Measurements from ENCODE around the gene SNRPE.
"Not testable (repeated sequence)": the region's sequence is repeated elsewhere in the genome, so short reads cannot be mapped to it uniquely, and the experiment has no call there.

The SNRPE gene

DNA sequence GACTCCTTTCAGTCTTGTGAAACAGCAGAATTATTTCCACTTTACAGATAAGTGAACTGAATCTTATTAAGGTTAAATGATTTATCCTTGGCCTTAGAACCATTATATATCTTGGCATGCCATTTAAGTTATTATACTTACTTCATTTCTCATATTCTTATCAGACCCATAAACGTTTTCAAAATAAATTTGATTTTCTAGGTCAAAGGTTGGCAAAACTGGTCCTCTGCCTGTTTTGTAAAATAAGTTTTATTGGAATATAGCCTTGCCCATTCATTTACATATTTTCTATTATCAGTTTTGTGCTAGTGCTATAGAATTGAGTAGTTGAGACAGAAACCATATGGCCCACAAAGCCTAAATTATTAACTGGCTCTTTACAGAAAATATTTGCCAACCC, 32.9 kb upstream of the SNRPE start:
- Histone ChIP-seq H3K9me3 (ENCODE audit: control insufficient read depth, insufficient read depth, low read depth, low read length) (no peaks in the 10 kb centered on the region), H3K27ac (ENCODE audit: extremely low read depth, low read depth, low read length) (no peak overlapping the region), H3K4me1 (ENCODE audit: control insufficient read depth, insufficient read depth, low read length) (no peaks in the 10 kb centered on the region), H3K36me3 (ENCODE audit: control insufficient read depth in 2 of 2, insufficient read depth in 1 of 2, low read length in 2 of 2) (peaks cover 63 to 82% of the 10 kb centered on the region in 2 experiments), H3K4me3 (ENCODE audit: low read depth, low read length) (no peak overlapping the region)
- ChIA-PET CTCF (interaction anchor here (0.7 kb wide), 1 partner anchor 301 kb away, joined by 3 read pairs; no protein-coding TSS in a partner anchor), POLR2A (no interaction called here)
- TF ChIP-seq, protein P1, sequence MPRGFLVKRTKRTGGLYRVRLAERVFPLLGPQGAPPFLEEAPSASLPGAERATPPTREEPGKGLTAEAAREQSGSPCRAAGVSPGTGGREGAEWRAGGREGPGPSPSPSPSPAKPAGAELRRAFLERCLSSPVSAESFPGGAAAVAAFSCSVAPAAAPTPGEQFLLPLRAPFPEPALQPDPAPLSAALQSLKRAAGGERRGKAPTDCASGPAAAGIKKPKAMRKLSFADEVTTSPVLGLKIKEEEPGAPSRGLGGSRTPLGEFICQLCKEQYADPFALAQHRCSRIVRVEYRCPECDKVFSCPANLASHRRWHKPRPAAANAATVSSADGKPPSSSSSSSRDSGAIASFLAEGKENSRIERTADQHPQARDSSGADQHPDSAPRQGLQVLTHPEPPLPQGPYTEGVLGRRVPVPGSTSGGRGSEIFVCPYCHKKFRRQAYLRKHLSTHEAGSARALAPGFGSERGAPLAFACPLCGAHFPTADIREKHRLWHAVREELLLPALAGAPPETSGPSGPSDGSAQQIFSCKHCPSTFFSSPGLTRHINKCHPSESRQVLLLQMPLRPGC (tag by site-specific recombination; IDR thresholded peaks at IDR 0.05), result no peak
- no peak for TF ChIP-seq SP2 (tag by site-specific recombination; IDR thresholded peaks at IDR 0.05)
- TF ChIP-seq ZNF561 (tag by site-specific recombination; IDR thresholded peaks at IDR 0.05; ENCODE audit: borderline replicate concordance), result no peak
- TF ChIP-seq, protein P2, sequence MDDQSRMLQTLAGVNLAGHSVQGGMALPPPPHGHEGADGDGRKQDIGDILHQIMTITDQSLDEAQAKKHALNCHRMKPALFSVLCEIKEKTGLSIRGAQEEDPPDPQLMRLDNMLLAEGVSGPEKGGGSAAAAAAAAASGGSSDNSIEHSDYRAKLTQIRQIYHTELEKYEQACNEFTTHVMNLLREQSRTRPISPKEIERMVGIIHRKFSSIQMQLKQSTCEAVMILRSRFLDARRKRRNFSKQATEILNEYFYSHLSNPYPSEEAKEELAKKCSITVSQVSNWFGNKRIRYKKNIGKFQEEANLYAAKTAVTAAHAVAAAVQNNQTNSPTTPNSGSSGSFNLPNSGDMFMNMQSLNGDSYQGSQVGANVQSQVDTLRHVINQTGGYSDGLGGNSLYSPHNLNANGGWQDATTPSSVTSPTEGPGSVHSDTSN (CRISPR knock-in tag; IDR thresholded peaks at IDR 0.05), result no peak
- TF ChIP-seq ZNF221 (tag by site-specific recombination; IDR thresholded peaks at IDR 0.05; ENCODE audit: borderline replicate concordance), result no peak
- TF ChIP-seq, protein P3, sequence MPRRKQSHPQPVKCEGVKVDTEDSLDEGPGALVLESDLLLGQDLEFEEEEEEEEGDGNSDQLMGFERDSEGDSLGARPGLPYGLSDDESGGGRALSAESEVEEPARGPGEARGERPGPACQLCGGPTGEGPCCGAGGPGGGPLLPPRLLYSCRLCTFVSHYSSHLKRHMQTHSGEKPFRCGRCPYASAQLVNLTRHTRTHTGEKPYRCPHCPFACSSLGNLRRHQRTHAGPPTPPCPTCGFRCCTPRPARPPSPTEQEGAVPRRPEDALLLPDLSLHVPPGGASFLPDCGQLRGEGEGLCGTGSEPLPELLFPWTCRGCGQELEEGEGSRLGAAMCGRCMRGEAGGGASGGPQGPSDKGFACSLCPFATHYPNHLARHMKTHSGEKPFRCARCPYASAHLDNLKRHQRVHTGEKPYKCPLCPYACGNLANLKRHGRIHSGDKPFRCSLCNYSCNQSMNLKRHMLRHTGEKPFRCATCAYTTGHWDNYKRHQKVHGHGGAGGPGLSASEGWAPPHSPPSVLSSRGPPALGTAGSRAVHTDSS (tag by site-specific recombination; IDR thresholded peaks at IDR 0.05), result no peak
- no peak for TF ChIP-seq KLF7 (tag by site-specific recombination; IDR thresholded peaks at IDR 0.05; ENCODE audit: borderline replicate concordance)
- TF ChIP-seq GFI1B (tag by site-specific recombination; IDR thresholded peaks at IDR 0.05), result no peak
- no peak for TF ChIP-seq TRIM28 (IDR thresholded peaks at IDR 0.05; ENCODE audit: borderline replicate concordance, low read length)

DNA sequence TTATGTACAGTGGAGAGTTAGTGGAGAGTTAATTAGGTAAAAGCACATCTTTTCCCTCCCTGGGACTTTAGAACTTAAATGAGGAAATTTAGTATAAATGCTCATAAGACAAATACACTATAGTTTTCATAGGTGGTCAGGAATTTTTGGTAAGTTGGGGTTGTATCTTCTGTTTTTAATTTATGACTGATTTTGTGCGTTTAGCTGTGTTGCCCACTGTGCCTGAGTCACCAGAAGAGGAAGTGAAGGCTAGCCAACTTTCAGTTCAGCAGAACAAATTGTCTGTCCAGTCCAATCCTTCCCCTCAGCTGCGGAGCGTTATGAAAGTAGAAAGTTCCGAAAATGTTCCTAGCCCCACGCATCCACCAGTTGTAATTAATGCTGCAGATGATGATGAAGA, 32.2 kb upstream of the SNRPE start:
- H3K27ac ChIP-seq (ENCODE audit: extremely low read depth, low read depth, low read length); POLR2A ChIA-PET; H3K4me1 ChIP-seq (ENCODE audit: control insufficient read depth, insufficient read depth, low read length); H3K4me3 ChIP-seq (ENCODE audit: low read depth, low read length); H3K9me3 ChIP-seq (ENCODE audit: control insufficient read depth, insufficient read depth, low read depth, low read length): not testable (repeated sequence)
- CTCF ChIA-PET, result interaction anchor here (0.7 kb wide), 1 partner anchor 300 kb away, joined by 3 read pairs; no protein-coding TSS in a partner anchor
- H3K36me3 ChIP-seq (ENCODE audit: control insufficient read depth in 2 of 2, insufficient read depth in 1 of 2, low read length in 2 of 2), result peaks cover 64 to 82% of the 10 kb centered on the region in 2 experiments

DNA sequence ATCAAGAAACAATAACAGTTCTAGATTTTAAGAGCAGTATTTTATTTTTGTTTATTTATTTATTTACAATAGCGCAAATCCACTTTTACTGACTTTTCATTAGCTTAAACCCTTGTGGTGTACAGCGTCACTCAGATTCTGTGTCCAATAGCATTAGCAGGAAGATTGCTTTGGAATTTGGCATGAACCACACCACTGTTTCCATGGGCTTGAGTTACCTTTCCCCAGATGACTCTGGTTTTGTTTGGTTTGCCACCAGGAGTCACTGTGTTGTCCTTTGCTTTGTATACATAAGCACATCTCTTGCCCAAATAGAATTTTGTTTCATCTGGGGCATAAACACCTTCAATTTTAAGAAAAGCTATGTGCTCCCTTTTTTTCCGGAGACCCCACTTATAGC, 25.9 kb upstream of the SNRPE start:
- no peak overlapping the region for H3K4me3 ChIP-seq (ENCODE audit: low read depth, low read length)
- H3K9me3 ChIP-seq (ENCODE audit: control insufficient read depth, insufficient read depth, low read depth, low read length), result no peaks in the 10 kb centered on the region
- POLR2A ChIA-PET, result no interaction called here
- peaks cover 89 to 91% of the 10 kb centered on the region in 2 experiments for H3K36me3 ChIP-seq (ENCODE audit: control insufficient read depth in 2 of 2, insufficient read depth in 1 of 2, low read length in 2 of 2)
- CTCF ChIA-PET, result interaction anchor here (0.6 to 2.8 kb wide), 7 partner anchors 10 to 667 kb away, joined by 3 to 15 read pairs (median 3); no protein-coding TSS in a partner anchor
- no peak overlapping the region for H3K27ac ChIP-seq (ENCODE audit: extremely low read depth, low read depth, low read length)
- H3K4me1 ChIP-seq (ENCODE audit: control insufficient read depth, insufficient read depth, low read length), result no peaks in the 10 kb centered on the region
- TF ChIP-seq ZNF112 (tag by site-specific recombination; IDR thresholded peaks at IDR 0.05) (no peak), HOXA7 (CRISPR knock-in tag; IDR thresholded peaks at IDR 0.05; ENCODE audit: borderline replicate concordance) (no peak), ZNF433 (tag by site-specific recombination; IDR thresholded peaks at IDR 0.05; ENCODE audit: low read depth) (no peak), ZNF621 (tag by site-specific recombination; IDR thresholded peaks at IDR 0.05) (no peak), ZFP37 (tag by site-specific recombination; IDR thresholded peaks at IDR 0.05) (no peak), ZNF514 (tag by site-specific recombination; IDR thresholded peaks at IDR 0.05) (no peak), MEIS1 (CRISPR knock-in tag; IDR thresholded peaks at IDR 0.05; ENCODE audit: borderline replicate concordance) (no peak)
- TF ChIP-seq, protein P4, sequence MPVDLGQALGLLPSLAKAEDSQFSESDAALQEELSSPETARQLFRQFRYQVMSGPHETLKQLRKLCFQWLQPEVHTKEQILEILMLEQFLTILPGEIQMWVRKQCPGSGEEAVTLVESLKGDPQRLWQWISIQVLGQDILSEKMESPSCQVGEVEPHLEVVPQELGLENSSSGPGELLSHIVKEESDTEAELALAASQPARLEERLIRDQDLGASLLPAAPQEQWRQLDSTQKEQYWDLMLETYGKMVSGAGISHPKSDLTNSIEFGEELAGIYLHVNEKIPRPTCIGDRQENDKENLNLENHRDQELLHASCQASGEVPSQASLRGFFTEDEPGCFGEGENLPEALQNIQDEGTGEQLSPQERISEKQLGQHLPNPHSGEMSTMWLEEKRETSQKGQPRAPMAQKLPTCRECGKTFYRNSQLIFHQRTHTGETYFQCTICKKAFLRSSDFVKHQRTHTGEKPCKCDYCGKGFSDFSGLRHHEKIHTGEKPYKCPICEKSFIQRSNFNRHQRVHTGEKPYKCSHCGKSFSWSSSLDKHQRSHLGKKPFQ (tag by site-specific recombination; IDR thresholded peaks at IDR 0.05), result no peak
- TF ChIP-seq, protein P5, sequence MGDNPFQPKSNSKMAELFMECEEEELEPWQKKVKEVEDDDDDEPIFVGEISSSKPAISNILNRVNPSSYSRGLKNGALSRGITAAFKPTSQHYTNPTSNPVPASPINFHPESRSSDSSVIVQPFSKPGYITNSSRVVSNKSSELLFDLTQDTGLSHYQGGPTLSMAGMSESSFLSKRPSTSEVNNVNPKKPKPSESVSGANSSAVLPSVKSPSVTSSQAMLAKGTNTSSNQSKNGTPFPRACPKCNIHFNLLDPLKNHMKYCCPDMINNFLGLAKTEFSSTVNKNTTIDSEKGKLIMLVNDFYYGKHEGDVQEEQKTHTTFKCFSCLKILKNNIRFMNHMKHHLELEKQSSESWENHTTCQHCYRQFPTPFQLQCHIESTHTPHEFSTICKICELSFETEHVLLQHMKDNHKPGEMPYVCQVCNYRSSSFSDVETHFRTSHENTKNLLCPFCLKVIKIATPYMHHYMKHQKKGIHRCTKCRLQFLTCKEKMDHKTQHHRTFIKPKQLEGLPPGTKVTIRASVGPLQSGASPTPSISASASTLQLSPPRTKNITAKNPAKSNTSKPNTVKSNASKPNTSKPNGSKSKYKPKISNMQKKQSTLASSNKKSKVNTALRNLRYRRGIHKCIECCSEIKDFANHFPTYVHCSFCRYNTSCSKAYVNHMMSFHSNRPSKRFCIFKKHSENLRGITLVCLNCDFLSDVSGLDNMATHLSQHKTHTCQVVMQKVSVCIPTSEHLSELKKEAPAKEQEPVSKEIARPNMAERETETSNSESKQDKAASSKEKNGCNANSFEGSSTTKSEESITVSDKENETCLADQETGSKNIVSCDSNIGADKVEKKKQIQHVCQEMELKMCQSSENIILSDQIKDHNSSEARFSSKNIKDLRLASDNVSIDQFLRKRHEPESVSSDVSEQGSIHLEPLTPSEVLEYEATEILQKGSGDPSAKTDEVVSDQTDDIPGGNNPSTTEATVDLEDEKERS (tag by site-specific recombination; IDR thresholded peaks at IDR 0.05), result no peak
- TF ChIP-seq, protein P6, sequence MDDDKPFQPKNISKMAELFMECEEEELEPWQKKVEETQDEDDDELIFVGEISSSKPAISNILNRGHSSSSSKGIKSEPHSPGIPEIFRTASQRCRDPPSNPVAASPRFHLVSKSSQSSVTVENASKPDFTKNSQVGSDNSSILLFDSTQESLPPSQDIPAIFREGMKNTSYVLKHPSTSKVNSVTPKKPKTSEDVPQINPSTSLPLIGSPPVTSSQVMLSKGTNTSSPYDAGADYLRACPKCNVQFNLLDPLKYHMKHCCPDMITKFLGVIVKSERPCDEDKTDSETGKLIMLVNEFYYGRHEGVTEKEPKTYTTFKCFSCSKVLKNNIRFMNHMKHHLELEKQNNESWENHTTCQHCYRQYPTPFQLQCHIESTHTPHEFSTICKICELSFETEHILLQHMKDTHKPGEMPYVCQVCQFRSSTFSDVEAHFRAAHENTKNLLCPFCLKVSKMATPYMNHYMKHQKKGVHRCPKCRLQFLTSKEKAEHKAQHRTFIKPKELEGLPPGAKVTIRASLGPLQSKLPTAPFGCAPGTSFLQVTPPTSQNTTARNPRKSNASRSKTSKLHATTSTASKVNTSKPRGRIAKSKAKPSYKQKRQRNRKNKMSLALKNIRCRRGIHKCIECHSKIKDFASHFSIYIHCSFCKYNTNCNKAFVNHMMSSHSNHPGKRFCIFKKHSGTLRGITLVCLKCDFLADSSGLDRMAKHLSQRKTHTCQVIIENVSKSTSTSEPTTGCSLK (tag by site-specific recombination; IDR thresholded peaks at IDR 0.05), result no peak

All from HEK293 (cell line).